HG03520 (cell line): ENCODE results near the gene NEDD9.

Experiments used
- ATAC-seq: cut with Tn5 transposase; IDR thresholded peaks from one replicate; pipeline ENCODE4 v1.9.1; 2021; ENCODE audit warnings: mild to moderate bottlenecking, moderate library complexity; ENCODE audit not compliant: unreplicated experiment

NEDD9 gene

GRCh38 chr6:11221623-11222384 is 10.7 kb downstream of the NEDD9 start:
- no peak for ATAC-seq

- no peak for ATAC-seq
These were observed 13.1 kb downstream of the NEDD9 start for GRCh38 chr6:11219400-11219834.

GRCh38 chr6:11218538-11219399 is 13.7 kb downstream of the NEDD9 start:
- ATAC-seq: no peak

GRCh38 chr6:11218102-11218442 is 14.4 kb downstream of the NEDD9 start:
- no peak for ATAC-seq

- ATAC-seq: no peak
These were observed 14.9 kb downstream of the NEDD9 start for GRCh38 chr6:11217360-11218101.

GRCh38 chr6:11215773-11216172 is 16.7 kb downstream of the NEDD9 start:
- no peak for ATAC-seq

- ATAC-seq: no peak
These were observed 17.6 kb downstream of the NEDD9 start for GRCh38 chr6:11214901-11215300.

- ATAC-seq: no peak
These were observed 18.2 kb downstream of the NEDD9 start for GRCh38 chr6:11214084-11214833.

GRCh38 chr6:11213422-11214021 is 18.9 kb downstream of the NEDD9 start:
- no peak for ATAC-seq

GRCh38 chr6:11212664-11213063 is 19.8 kb downstream of the NEDD9 start:
- no peak for ATAC-seq

GRCh38 chr6:11211254-11211653 is 21.2 kb downstream of the NEDD9 start:
- no peak for ATAC-seq

- ATAC-seq: no peak
These were observed 21.9 kb downstream of the NEDD9 start for GRCh38 chr6:11210386-11211138.

GRCh38 chr6:11209906-11210305 is 22.6 kb downstream of the NEDD9 start:
- ATAC-seq: no peak

- no peak for ATAC-seq
These were observed 23.1 kb downstream of the NEDD9 start for GRCh38 chr6:11209369-11209768.

- ATAC-seq: no peak
These were observed 23.6 kb downstream of the NEDD9 start for GRCh38 chr6:11208854-11209253.

- ATAC-seq: no peak
These were observed 24.2 kb downstream of the NEDD9 start for GRCh38 chr6:11208267-11208666.

- no peak for ATAC-seq
These were observed 25.1 kb downstream of the NEDD9 start for GRCh38 chr6:11207199-11207968.

GRCh38 chr6:11206576-11206975 is 25.9 kb downstream of the NEDD9 start:
- no peak for ATAC-seq

GRCh38 chr6:11204794-11205366 is 27.6 kb downstream of the NEDD9 start:
- no peak for ATAC-seq
